ENCODE data around the gene GRPEL1.

- no peak for TF ChIP-seq EZH2phosphoT487 (IDR thresholded peaks at IDR 0.05; ENCODE audit: borderline replicate concordance, low read length)
- TF ChIP-seq CTCF (conservative IDR thresholded peaks at IDR 0.05; ENCODE audit: low read depth, low read length): no peak
Observed at GRCh38 chr4:7074426-7074825, 6.6 kb upstream of the GRPEL1 start.
